ENCODE measurements around the gene LRRD1. TPM values are rescaled to one million over a fixed set of nuclear protein-coding genes. Genes with fewer than 3 reads are reported as not detected.

LRRD1 gene
- total RNA-seq, 4 donors from 2014 or later: 0.16 to 0.57 (median 0.31) TPM

- TF ChIP-seq, protein P1, sequence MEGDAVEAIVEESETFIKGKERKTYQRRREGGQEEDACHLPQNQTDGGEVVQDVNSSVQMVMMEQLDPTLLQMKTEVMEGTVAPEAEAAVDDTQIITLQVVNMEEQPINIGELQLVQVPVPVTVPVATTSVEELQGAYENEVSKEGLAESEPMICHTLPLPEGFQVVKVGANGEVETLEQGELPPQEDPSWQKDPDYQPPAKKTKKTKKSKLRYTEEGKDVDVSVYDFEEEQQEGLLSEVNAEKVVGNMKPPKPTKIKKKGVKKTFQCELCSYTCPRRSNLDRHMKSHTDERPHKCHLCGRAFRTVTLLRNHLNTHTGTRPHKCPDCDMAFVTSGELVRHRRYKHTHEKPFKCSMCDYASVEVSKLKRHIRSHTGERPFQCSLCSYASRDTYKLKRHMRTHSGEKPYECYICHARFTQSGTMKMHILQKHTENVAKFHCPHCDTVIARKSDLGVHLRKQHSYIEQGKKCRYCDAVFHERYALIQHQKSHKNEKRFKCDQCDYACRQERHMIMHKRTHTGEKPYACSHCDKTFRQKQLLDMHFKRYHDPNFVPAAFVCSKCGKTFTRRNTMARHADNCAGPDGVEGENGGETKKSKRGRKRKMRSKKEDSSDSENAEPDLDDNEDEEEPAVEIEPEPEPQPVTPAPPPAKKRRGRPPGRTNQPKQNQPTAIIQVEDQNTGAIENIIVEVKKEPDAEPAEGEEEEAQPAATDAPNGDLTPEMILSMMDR (IDR thresholded peaks at IDR 0.05; ENCODE audit: low read depth): no peak
Measured at GRCh38 chr7:92115821-92116220, 63.1 kb downstream of the LRRD1 start.

DNA sequence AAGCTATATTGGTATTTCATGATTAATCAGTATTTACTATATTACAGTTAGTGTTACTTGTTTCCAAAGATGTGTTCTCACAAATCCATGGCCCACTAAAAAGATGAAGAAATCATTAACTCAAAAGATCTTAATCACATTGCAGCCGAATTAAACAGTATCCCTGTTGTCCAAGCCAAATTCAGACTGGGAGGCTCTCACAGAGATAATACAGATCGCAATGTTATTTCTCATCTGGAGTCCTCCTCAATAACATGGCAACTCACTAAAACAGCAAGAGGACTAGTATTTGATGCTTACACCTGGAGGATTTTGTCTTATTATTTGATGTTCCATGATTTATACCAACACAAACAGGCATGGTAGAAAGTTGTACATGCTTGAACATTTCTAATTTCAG lies 68.1 kb downstream of the LRRD1 start:
- TF ChIP-seq, protein P1 (IDR thresholded peaks at IDR 0.05; ENCODE audit: low read depth): no peak

DNA sequence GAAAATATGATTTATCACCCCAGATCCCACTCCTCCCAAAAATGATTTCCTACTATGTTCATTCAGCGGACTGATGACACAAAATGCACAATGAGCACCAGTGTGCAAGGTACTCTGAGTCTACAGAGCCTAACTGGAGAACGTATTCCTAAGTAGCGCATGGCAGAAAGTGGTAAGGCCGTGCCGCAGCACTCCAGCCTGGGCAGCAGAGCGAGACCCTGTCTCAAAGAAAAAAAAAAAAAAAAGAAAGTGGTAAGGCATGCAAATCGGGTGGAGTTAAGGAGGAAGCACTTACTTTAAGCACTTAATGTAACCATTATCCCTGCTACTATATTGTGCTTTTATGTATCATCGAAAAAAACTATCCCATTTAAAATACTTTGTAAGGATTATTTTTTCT lies 70.1 kb downstream of the LRRD1 start:
- TF ChIP-seq, protein P1 (IDR thresholded peaks at IDR 0.05; ENCODE audit: low read depth): no peak

DNA sequence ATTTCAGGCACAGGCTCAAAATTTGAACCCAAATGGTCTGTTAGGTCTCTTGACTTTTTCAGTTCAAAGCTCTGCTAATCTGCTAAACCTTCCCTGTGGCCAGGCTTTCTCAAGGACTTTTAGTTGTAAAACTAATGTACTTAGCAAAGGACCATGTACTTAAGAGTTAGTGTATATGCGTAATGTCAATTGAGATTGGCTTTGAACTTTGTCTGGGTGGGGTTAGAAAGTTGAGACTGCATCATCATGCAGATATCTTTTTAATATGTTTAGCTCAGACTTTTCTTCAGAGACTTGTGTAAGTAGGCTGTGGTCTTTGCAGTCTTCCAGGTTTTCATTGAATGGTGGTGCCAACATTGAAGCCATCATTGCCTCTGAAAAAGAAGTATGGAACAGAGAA lies 78.4 kb downstream of the LRRD1 start:
- TF ChIP-seq, protein P1 (IDR thresholded peaks at IDR 0.05; ENCODE audit: low read depth): no peak

DNA sequence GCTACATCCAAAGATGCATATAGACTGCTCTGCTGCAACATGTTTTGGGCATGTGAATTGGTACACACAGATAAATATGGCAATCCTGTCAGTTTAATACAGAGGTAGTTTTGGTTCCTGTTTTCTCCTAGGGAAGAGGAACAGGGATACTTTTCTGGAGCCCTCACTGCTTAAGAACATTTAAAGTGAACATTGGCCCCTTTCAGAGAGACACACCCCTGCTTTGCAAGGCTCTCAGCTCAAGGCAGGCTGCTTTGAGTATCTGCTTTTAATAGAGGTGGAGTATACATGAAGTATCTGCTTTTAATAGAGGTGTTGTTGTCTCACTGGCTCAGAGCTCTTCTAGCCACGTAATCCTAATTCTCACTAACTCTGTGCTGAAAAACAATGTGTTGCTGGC lies 83.6 kb downstream of the LRRD1 start:
- TF ChIP-seq, protein P1 (IDR thresholded peaks at IDR 0.05; ENCODE audit: low read depth): no peak

Small RNAs within 50 kb of the gene (small RNA-seq; reads per million reads assigned to genes)
- not detected for gene MIR1285-1
- 0.49 reads per million for gene RF00019

Other genes starting within 250 kb of the LRRD1 start
- 100 to 1,000 TPM in 3 of 4 donors, 10 to 100 TPM in 1; 93.1 to 122 (median 109) TPM for gene AKAP9, start 238.3 kb downstream of the LRRD1 start, total RNA-seq
- 10 to 100 TPM; 20.9 to 76.8 (median 33.7) TPM for gene CYP51A1, start 44.7 kb downstream of the LRRD1 start, total RNA-seq
- 10 to 100 TPM; 50.8 to 86.7 (median 60.9) TPM for gene KRIT1, start 66.8 kb upstream of the LRRD1 start, total RNA-seq
- 10 to 100 TPM; 36.9 to 51.4 (median 41.4) TPM for gene ANKIB1, start 66.8 kb upstream of the LRRD1 start, total RNA-seq

Measured in subcutaneous adipose tissue (tissue), 4 donors.